Kidney glomerular epithelial cell (primary cell): ENCODE measurements around the gene MUC16.
"Not testable (repeated sequence)": the region's sequence is repeated elsewhere in the genome, so short reads cannot be mapped to it uniquely, and the experiment has no call there.

Experiments
- DNase-seq: peaks from one replicate; lab custom pipeline; 2025; lab: John Stamatoyannopoulos, UW

MUC16 gene

DNA sequence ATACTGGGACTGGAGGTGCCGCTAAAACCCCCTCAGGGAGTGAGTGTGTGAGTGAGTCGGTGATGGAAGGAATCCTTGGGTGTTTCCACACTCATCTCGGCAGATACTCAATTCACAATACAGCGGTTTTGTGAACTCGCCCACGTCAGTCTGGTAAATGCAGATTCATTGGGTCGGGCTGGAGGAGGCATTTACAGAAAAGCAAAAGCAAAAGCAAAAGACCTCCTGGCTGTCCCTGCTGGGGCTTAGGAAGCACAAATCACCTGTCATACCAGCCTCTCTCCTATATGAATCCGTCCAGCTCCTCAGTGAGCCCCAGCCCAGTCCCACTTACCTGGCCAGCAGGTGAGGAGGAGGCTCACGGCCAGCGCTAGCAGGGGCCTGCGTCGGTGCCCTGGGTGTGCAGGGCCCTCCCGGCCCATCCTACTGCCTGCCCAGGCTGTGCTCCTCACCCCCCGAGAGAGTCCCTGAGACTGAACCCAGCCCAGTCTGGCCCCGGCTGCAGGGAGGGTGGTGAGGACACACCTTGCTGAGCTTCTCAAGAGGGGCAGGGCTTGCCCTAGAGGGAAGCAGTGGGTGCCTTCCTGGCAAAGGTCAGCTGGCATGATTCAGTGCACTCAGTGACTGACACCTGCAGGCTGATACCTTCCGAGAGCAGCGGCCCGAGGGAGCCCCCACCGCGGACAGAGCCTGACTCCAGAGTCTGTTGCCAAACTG, at the start of gene MUC16:
TSS of gene MUC16 (minus strand) at position 475 of the 717 bp plus-strand sequence.
- no peak for DNase-seq

DNA sequence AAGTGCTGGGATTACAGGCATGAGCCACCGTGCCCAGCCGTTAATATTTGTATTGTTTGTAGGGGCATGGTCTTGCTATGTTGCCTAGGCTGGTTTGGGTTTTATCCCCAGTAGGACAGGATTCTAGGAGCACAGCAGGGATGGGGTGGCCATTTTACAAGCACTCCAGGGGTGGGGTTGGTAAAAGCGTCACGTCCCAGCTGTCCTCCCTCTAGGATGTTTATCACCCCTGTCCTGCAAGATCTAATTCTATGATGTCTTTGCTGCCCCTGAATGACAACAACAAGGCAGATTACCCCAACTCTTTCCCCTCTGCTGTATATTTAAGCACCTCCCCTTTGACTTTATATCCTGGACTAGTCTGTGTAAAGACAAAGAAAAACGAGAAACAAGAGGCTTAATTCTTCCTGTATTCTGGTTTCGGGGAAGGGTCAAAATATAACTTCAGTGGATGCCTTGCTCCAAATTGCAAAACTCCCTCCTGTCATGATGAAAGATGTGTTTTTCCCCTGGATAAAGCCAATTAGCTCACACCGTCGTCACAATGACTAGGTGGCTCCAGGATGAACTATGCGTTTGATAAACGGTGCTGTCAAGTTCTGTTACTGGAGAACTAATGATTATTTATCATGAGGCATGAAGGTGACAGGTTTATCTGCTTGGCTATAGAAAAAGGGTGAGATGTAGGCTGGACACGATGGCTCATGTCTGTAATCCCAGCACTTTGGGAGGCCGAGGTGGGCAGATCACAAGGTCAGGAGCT, 48.9 kb upstream of the MUC16 start:
- peak; percentile 52 for DNase-seq

DNA sequence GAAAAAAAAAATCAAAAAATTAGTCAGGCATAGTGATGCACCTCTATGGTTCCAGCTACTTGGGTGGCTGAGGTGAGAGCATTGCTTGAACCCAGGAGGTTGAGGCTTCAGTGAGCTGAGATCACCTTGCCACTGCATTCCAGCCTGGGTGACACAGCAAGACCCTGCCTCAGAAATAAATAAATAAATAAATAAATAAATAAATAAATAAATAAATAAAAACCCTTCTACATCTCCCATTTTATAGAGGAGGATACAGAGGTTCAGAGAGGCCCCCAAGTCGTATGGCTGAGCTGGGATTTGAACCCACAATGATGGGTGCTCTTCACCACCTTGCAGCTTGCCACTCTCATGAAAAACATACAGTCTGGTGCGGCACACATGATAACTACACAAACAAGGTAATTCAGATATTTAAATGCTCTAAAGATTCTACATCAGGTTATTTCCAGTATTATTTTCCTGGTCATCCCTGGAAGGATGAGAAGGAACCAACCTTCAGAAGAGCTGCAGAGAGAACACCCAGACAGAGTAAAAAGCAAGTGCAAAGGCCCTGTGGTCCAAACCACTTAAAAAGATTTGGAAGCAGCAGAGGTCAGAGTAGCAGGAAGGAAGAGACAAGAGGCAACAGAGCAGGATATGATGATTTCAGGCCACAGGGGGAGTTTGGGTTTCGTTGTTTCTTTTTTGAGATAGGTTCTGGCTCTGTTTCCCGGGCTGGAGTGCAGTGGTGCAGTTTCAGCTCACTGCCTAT, 47.5 kb upstream of the MUC16 start:
- no peak for DNase-seq

DNA sequence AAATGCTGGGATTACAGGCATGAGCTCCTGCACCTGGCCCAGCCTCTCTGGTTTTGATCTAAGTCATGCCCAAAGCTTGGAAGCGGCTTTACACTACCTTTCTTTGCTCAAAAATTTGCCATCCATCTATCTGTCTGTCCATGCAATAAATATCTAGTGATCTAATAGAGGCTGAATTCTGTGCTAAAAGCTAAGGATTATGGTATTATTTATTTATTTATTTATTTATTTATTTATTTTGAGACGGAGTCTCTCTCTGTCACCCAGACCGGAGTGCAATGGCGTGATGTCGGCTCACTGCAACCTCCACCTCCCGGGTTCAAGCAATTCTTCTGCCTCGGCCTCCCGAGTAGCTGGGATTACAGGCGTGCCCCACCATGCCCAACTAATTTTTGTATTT, 45.9 kb upstream of the MUC16 start:
- not testable (repeated sequence) for DNase-seq

DNA sequence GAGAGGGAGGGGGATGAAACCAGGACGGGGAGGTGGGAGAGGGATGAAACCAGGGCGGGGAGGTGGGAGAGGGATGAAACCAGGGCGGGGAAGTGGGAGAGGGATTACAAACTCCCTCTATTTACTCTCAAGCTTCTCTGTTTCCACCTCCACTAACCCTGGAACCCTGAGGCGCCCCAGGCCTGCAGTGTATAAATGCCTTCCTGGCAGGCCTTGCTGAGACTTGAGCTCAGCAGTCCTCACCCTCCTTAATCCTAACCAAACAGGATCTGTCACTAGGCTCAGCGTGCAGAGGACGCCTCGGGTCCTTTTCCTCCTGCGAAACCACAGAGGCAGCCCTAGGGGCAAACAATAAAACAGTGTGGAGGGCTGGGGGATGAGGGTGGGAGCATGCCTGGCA, 44.6 kb upstream of the MUC16 start:
- DNase-seq, result no peak

DNA sequence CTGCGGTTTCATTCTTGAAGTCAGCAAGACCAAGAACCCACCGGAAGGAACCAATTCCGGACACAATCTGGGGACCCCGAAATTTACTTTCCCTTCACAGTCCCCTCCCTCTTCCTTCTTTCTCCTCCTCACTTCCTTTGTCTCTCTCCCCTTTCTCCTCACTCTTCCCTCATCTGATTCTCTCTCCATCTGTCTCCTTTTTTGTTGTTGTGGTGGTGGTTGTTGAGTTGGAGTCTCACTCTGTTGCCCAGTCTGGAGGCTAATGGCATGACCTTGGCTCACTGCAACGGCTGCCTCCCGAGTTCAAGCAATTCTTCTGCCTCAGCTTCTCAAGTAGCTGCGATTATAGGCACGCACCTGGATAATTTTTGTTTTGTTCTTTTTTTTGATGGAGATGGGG, 44.0 kb upstream of the MUC16 start:
- no peak for DNase-seq

DNA sequence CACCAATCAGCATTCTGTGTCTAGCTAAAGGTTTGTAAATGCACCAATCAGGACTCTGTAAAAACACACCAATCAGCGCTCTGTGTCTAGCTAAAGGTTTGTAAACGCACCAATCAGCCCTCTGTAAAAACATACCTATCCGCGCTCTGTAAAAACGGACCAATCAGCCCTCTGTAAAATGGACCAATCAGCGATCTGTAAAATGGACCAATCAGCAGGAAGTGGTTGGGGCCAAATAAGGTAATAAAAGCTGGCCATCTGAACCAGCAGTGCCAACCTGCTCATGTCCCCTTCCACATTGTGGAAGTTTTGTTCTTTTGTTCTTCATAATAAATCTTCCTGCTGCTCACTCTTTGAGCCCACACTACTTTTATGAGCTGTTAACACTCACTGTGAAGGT, 43.5 kb upstream of the MUC16 start:
- DNase-seq, result not testable (repeated sequence)

DNA sequence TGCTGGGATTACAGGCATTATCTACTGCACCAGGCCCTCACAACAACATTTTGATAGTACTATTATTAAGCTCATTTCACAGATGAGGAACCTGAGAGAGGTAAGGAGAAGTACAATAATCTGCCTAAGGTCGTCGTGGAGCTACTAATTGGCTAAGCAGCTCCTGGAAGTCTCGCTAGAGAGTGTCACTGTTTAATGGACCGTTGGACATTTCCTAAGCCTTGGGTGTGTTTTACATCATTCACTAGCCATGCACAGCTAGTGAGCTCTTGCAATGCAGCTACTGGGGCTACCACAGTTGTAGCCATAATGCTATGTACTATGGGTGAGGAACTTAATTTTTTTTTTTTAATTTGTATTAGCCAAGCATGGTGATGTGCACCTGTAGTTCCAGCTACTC, 42.7 kb upstream of the MUC16 start:
- DNase-seq, result no peak

DNA sequence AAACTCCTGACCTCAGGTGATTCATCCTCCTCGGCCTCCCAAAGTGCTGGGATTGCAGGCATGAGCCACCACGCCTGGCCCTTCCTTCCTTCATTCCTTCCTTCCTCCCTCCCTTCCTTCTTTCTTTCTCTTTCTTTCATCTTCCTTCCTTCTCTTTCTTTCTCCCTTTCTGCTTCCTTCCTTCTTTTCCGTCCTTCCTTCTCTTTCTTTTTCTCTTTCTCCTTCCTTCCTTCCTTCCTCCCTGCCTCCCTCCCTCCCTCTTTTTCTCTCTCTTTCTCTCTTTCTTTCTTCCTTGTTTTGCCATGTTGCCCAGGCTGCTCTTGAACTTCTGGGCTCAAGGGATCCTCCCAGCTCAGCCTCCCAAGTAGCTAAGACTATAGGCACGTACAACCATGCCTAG, 36.5 kb upstream of the MUC16 start:
- no peak for DNase-seq

DNA sequence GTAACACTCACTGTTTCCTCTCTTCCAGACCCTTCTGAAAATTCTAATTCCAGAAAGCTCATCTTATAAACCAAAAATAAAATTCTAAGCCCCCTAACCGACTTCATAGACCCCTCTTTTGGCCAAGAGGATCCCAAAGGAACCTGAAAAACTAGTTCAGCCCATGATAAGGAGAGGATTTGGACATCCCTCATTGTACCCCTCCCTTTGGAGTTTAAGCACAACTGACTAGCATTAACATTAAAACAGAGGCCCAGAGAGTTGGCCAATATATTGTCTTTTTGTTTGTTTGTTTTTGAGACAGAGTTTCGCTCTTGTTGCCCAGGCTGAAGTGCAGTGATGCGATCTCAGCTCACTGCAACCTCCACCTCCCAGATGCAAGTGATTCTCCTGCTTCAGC, 34.2 kb upstream of the MUC16 start:
- no peak for DNase-seq

DNA sequence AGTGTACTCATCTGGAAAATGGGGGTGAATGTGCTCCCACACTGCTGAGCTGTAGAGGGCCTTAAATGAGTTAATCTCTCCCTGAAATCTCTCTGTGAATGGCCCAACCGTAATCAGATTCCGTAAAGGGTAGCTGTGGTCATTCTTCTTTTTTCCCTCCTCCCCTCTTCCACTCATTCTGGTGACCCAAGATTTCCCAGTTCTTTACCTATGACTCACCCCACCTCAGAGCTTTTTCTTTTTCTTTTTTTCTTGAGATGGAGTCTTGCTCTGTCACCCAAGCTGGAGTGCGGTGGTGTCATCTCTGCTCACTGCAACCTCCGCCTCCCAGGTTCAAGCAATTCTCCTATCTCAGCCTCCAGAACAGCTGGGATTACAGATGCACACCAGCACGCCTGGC, 33.3 kb upstream of the MUC16 start:
- peak; percentile 34 for DNase-seq

DNA sequence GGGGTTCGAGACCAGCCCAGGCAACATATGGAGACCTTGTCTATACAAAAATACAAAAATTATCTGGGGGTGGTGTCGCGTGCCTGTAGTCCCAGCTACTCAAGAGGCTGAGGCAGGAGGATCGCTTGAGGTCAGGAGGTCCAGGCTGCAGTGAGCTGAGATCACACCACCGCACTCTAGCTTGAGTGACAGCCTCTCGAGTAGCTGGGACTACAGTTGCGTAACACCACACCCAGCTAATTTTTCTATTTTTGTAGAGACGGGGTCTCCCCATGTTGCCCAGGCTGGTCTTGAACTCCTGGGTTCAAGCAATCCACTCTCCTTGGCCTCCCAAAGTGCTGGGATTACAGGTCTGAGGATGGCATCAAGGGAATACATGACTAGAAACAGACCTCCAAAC, 30.8 kb upstream of the MUC16 start:
- no peak for DNase-seq

DNA sequence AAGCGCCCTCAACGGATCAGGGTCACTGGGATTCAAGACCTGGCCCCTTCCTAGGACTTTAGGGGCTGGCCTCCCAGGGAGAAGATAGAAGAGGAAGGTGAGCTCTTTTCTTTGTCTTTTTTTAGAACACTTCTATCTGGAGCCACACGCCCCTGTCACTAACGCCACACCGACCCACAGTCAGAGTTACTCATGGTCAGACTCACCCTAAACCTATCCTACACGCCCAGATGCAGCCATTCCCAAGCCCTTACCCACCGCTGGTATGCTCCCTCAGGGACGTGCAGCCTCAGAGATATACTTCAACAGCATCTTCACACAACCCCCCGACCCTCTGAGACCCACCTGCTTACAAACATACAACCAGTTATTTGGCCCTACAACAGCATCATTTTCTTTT, 29.9 kb upstream of the MUC16 start:
- DNase-seq, result no peak

DNA sequence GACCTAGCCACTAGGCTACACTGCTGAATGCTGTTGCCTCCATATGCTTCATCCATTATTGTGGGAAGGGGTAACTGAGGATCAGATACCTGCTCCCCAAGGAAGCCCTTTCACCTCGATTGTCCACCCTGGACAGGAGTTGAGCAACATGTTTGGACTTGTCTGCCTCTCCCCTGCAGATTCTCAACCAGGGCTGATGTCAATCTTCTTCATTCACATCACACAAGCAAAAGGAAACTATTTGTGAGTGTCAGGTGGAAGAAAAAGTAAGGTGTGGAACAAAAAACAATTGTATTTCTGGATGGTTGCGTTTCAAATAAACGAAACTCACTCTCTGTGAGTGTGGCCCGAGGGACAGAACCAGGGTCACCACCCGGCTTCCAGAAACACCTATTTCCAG, 29.5 kb upstream of the MUC16 start:
- no peak for DNase-seq

DNA sequence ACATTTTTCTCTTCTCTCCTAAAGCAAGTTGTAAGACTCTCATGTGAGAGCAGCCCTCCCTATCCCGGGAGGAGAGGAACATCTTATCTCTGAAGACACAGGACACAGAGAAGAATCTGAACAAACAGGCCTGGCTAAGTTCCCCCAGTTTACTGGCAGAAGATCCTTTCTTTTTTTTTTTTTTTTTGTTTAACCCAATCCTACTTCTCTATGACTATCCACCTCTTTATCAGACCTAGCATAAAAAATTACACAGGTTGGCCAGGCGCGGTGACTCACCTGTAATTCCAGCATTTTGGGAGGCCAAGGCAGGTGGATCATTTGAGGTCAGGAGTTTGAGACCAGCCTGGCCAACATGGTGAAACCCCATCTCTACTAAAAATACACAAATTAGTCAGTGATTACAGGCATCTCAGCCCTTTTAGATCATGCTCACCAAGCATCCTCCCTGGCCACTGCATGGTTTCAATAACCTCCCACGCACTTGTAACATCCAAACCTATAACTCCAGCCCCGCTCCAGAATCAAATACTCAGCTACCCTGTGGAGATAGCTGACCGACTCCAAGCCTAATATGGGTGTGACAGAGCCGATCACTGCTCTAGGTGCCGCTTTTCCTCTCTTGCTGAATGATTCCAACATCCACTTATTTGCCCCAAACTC, 27.3 kb upstream of the MUC16 start:
- DNase-seq, result no peak

DNA sequence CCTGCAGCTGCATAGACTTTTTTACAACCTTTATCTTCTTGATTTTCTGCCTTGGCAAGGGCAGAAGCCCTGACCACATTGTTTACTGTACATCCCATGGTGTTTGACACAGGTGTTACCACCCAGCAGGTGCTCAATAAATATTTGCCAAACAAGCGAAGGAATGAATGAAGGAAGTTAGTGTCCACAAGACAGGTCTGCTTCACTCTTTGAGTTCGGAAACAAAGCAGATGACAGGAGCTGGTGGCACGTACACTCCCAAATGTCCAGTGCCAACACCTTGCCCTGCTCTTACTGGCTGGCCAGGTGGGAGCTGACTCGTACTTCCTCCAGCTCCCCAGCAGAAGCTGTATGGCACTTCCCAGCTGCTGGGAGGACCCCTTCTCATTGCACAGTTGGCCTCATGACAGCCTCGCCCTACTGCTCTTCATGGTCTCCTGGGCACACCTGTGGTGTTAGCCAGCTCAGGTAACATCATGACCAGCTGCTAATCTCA, 22.0 kb upstream of the MUC16 start:
- DNase-seq, result no peak

DNA sequence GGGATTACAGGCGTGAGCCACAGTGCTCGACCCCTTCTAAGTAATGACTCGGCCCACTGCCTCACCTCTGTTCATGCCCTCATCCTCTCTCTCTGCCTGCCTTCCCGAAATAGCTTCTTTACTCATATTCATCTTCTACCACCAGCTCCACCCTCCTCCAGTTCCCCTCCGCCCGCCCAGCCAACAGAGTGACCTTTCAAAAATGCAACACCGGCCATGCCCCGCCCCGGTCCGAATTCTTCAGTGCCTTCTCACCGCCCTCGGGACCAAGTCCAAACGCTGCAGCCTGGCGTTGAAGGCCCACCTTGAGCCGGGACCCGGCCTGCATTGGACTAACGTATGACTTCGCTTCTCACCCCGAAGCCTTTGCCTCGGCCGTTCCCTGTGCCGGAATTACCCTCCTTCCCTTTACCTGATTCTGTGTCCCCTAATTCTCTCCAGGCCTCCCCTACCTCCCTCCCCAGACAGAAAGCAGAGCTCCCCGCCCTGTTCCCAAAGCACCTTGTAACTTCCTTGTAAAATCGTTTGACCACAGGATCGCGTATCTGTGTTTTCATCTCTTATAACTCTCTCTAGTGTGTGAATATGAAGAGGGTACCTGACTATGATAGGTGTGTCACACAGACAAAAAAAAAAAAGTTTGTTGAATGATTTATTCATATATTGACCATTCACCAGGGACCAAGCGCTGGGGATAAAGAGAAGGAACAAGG, 8.1 kb upstream of the MUC16 start:
- no peak for DNase-seq

DNA sequence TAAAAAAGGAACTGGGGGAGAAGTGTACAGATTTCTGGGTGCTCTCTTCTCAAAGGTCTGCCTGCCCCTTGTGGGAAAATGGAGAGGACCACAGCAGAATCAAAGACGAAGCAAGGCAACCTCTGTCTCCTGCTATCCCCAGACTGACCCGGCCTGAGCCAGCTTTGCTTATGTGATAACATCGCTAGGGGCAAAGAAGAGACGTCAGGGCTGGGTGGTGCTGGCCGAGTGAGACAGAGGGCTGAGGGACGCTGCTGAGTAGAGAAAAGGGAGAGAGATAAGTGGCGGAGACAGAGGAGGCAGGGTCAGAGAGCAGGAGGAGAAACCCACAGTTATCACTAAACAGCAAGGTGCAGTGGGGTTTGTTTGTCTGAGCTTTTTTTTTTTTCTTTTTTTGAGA, 4.6 kb upstream of the MUC16 start:
- DNase-seq, result no peak

DNA sequence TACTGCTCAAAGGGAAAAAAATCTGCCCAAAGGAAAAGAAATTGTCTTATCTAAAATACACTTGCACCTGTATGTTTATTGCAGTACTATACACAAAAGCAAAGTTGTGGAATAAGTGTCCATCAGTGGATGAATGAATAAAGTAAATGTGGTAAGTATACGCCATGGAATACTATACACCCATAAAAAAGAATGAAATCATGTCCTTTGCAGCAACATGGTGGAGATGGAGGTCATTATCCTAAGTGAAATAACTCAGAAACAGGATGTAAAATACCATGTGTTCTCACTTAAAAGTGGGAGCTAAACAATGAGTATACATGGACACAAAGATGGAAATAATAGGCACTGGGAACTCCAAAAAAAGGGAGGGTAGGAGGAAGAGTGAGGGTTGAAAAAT, 3.8 kb upstream of the MUC16 start:
- no peak for DNase-seq

DNA sequence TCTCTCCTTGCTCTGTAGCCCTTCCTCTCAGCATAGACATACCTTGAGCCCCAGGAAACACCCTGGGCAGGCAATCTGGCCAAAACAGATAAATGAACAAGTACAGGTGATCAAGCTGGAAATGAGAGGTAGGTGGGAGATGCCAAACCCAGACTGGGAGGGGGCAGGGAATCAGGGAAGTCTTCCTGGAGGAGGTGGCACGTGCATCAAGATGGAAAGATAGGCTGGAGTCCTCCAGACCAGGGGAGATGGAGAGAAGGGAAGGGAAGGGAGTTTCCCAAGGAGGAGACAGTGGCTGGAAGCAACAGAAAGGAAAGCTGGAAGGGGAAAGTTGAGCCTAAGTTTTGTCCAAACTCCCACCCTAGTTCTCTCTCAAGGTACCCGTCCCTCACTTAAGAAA, 1.7 kb upstream of the MUC16 start:
- DNase-seq, result no peak

DNA sequence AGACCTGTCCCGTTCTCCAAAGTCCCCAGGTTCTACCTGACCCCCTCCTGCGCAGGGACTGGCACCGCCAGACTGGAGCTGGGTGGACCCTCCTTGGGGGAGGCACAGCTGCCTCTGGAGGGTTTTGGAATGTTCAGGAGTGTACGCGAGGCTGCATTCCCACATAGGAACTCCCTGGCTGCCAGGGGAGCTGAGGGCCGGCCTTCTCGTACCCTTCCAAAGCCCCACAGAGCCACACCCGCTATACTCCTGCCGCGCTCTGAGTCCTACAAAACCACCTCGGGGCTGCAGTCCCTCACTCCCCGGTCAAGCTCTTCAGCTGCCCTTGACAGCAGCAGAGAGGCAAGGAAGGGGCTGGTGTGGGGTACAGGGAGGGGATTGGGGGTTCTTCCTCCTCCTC, 484 bp upstream of the MUC16 start:
- DNase-seq, result no peak

DNA sequence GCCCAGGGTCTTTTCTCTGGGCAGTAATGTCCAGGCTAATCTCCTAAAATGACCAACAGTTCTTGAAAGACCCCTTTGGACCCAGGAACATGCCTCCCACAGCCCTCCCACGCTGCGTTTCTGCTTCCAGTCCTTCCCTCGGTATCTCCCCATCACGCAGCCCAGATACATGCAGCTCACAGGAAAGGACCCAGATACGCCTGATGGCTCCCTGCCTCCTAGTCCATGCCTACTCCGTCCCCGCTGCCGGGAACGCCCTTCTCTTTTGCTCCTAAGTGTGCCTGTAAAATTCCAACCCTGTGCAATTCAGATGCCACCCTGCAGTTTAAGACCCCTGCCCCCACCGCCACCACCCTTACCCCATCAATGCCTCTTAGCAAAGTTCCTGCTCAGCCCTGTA, 778 bp downstream of the MUC16 start:
- DNase-seq, result no peak
